ENCODE measurements around the gene OR2A2.

OR2A2 gene

DNA sequence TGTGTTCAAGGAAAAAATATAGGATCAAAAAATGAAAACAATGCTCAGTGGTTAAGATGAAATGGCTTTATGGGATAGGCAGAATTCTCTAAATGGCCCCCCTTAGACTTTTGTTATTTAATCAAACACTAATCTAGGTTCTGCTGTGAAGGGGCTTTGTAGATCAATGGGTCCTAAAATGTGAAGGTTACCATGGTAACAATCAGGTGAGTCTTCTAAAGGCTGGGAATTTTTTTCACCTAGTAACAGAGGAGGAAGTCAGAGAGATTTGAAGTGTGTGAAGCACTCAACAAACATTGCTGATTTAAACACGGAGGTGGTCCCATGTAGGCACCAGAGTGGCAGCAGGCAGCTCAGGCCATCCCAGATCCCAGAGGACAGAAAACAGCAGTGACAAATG, 24.7 kb downstream of the OR2A2 start:
- in situ Hi-C loops (cut with MboI; ENCODE audit: low sequenced_read_pairs): no loop called here

DNA sequence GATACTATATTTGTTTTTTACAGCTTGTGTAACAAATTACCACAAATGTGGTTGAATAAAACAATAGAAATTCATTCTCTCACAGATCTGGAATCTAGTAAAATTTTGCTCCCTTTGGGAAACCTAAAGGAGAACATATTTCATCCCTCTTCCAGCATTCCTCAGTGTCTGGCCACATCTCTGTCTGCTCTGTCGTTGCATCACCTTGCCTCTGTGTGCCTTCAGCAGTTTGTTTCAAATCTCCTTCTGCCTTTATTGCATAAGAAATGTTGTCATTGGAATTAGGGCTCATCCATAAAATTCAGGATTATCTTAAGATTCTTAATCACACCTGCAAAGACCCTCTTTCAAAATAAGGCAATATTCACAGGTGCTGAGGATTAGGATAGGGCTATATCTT, 28.1 kb downstream of the OR2A2 start:
- in situ Hi-C loops (cut with MboI; ENCODE audit: low sequenced_read_pairs): no loop called here

- in situ Hi-C loops (cut with MboI; ENCODE audit: low sequenced_read_pairs): no loop called here
Measured at GRCh38 chr7:144142187-144142586, 32.8 kb downstream of the OR2A2 start.

- in situ Hi-C loops (cut with MboI; ENCODE audit: low sequenced_read_pairs): no loop called here
Measured at GRCh38 chr7:144144426-144144825, 35.0 kb downstream of the OR2A2 start.

DNA sequence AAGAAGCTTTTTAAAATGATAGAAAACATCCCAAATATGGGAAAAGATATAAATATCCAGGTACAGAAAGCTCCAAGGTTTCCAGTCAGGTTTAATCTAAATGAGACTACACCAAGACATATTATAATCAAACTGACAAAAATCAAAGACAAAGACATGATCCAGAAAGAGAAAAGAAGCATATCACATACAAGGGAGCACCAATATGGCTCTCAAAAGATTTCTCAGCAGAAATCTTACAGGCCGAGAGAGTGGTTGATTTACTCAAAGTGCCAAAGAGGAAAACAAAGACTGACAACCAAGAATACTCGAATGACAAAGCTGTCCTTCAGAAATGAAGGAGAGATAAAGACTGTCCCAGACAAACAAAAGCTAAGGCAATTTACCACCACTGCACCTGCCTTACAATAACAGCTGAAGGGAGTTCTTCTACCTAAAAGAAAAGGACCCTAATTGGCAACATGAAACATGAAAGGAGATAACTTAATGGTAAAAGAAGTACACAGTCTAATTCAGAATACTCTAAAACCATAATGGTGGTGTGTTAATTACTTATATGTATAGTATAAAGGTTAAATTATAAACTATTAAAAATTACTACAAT, 38.9 kb downstream of the OR2A2 start:
- in situ Hi-C loops (cut with MboI; ENCODE audit: low sequenced_read_pairs): no loop called here

DNA sequence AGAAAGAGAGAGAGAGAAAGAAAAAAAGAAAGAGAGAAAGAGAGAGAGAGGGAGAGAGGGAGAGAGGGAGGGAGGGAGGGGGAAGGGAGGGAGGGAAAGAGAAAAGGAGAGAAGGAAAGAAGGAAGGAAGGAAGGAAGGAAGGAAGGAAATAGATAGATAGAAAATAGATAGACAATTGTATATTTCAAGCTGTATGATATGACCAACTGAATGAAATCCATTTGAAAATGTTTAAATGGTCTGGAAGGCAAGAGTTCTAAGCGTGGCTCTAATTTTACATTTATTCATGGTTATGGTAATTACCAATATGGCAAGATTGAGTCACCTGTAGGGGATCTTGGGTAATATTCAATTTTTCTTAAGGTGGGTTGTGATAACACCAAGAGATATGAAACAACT, 49.5 kb downstream of the OR2A2 start:
- in situ Hi-C loops (cut with MboI; ENCODE audit: low sequenced_read_pairs): no loop called here

Data from HL-60/S4 treated with phorbol 12-myristate 13-acetate at 8.2 ng/mL for 4 days and 3 days (cell line).